Upper lobe of left lung (tissue), 6 donors: Measurements from ENCODE around the gene ICE1. TPM values are rescaled to one million over a fixed set of nuclear protein-coding genes. Genes with fewer than 3 reads are reported as not detected.

Experiments
- ATAC-seq, 2 donors: fragments of 200-7000 bp; cut with Tn5 transposase; one replicate each; pipeline ENCODE4 v1.9.1; 2022; ENCODE audit warnings: mild to moderate bottlenecking in 2 of 2, moderate library complexity in 2 of 2; ENCODE audit not compliant: low FRiP score in 2 of 2
- DNase-seq, 2 donors: peaks; one replicate each; pipeline ENCODE4 v3.0.0-alpha.2; 2019 to 2020
- H3K27ac ChIP-seq, 4 donors: fragments of 200-600 bp; sonication (generic); one replicate each; pipeline ENCODE4 v1.5.1; 2016 to 2019
- H3K27me3 ChIP-seq, 4 donors: fragments of 200-600 bp; sonication (generic); one replicate each; pipeline ENCODE4 v1.5.1; 2017 to 2019
- H3K36me3 ChIP-seq, 4 donors: fragments of 200-600 bp; sonication (generic); one replicate each; pipeline ENCODE4 v1.5.1; 2016 to 2019
- H3K4me1 ChIP-seq, 4 donors: fragments of 200-600 bp; sonication (generic); one replicate each; pipeline ENCODE4 v1.5.1; 2018 to 2019
- H3K4me3 ChIP-seq, 4 donors: fragments of 200-600 bp; sonication (generic); one replicate each; pipeline ENCODE4 v1.5.1; 2017 to 2019; ENCODE audit warnings: mild to moderate bottlenecking in 2 of 4, moderate library complexity in 1 of 4
- H3K9me3 ChIP-seq, 4 donors: fragments of 200-600 bp; sonication (generic); one replicate each; pipeline ENCODE4 v1.5.1; 2018 to 2019
- CTCF ChIP-seq, 6 experiments: fragments of 450-650 bp in 4 of 6; fragments of 200-600 bp in 2 of 6; sonication (generic) in 2 of 6; IDR thresholded peaks; one replicate each; pipeline ENCODE4 v1.5.1; 2016 to 2019; ENCODE audit warnings: antibody characterized with exemption in 6 of 6
- EP300 ChIP-seq, 4 donors: sonication (generic); formaldehyde crosslinking; IDR thresholded peaks; one replicate each; pipeline ENCODE4 v1.5.1; 2017; ENCODE audit warnings: antibody characterized with exemption in 4 of 4, control low read depth in 2 of 4
- POLR2A ChIP-seq, 4 donors: fragments of 450-650 bp; IDR thresholded peaks; one replicate each; pipeline ENCODE4 v1.5.1; 2016 to 2017; ENCODE audit warnings: antibody characterized with exemption in 4 of 4, mild to moderate bottlenecking in 2 of 4
- POLR2AphosphoS5 ChIP-seq, 2 donors: sonication (generic); formaldehyde crosslinking; IDR thresholded peaks; one replicate each; pipeline ENCODE4 v1.5.1; 2017; ENCODE audit warnings: antibody characterized with exemption in 2 of 2
- WGBS, 2 donors: methylation state at CpG; one replicate each; pipeline ENCODE4 v1.1.5; 2017 to 2018; 5-methylcytosine and 5-hydroxymethylcytosine counted together
- total RNA-seq, 6 donors: library from RNA; depleted of rRNA in 4 of 6; stranded (reverse); fragments of >200 nt in 4 of 6; gene quantifications; one replicate each; pipeline versions ENCODE4 v1.1.0 to v1.2.1, GENCODE V29; 2016 to 2021
- donor health status: DM: no; HTN: no; CAD: no; lungs with moderate emphysema.
- donor health status: DM: no; HTN: yes; CAD: no; lungs with severe emphysema.

The ICE1 gene
- total RNA-seq, 6 donors from 2014 or later = 15.8 to 40.5 (median 25.0) TPM

GRCh38 chr5:5423586-5423985, 1.1 kb downstream of the ICE1 start:
- Histone ChIP-seq H3K27ac (no peak overlapping the region), H3K36me3 (no peaks in the 10 kb centered on the region), H3K27me3 (no peaks in the 10 kb centered on the region), H3K4me1 (peaks cover 32 to 52% (median 33%) of the 10 kb centered on the region in 4 donors), H3K4me3 (peak overlapping the region; percentile 87 to 100 (median 96)), H3K9me3 (no peaks in the 10 kb centered on the region)
- 17 to 32% methylated on average over 6 to 7 of the region's 7 CpGs for WGBS, 2 donors
- no peak for TF ChIP-seq POLR2A (IDR thresholded peaks at IDR 0.05)
- TF ChIP-seq EP300 (IDR thresholded peaks at IDR 0.05) = no peak
- DNase-seq (no peak), ATAC-seq (no peak)

GRCh38 chr5:5424736-5425135, 2.3 kb downstream of the ICE1 start:
- no peaks in the 10 kb centered on the region for H3K27me3 ChIP-seq
- ATAC-seq = no peak
- no peaks in the 10 kb centered on the region for H3K36me3 ChIP-seq
- TF ChIP-seq EP300 (IDR thresholded peaks at IDR 0.05) (no peak), CTCF (IDR thresholded peaks at IDR 0.05) (no peak), POLR2AphosphoS5 (IDR thresholded peaks at IDR 0.05) (no peak), POLR2A (IDR thresholded peaks at IDR 0.05) (no peak)
- no peak overlapping the region for H3K4me3 ChIP-seq
- WGBS, 2 donors = 77 to 84% methylated on average over 2 of the region's 2 CpGs
- no peaks in the 10 kb centered on the region for H3K9me3 ChIP-seq
- H3K27ac ChIP-seq = no peak overlapping the region
- H3K4me1 ChIP-seq = peaks cover 32 to 55% (median 38%) of the 10 kb centered on the region in 4 donors
- DNase-seq = no peak

- Histone ChIP-seq H3K4me1 (peaks cover 13 to 30% (median 24%) of the 10 kb centered on the region in 4 donors), H3K27me3 (no peaks in the 10 kb centered on the region), H3K4me3 (no peak overlapping the region), H3K36me3 (no peaks in the 10 kb centered on the region), H3K27ac (no peak overlapping the region), H3K9me3 (no peaks in the 10 kb centered on the region)
- WGBS, 2 donors = 93 to 95% methylated on average over 3 of the region's 3 CpGs
- TF ChIP-seq EP300 (IDR thresholded peaks at IDR 0.05) (no peak), POLR2AphosphoS5 (IDR thresholded peaks at IDR 0.05) (no peak), CTCF (IDR thresholded peaks at IDR 0.05) (no peak), POLR2A (IDR thresholded peaks at IDR 0.05) (no peak)
- DNase-seq = no peak
- ATAC-seq = no peak
Measured at GRCh38 chr5:5430136-5430535, 7.7 kb downstream of the ICE1 start.

- H3K27me3 ChIP-seq = no peaks in the 10 kb centered on the region
- DNase-seq = no peak
- no peak overlapping the region for H3K4me3 ChIP-seq
- no peaks in the 10 kb centered on the region for H3K9me3 ChIP-seq
- ATAC-seq = no peak
- peaks cover 11 to 26% (median 16%) of the 10 kb centered on the region in 4 donors for H3K4me1 ChIP-seq
- 73 to 75% methylated on average over 4 of the region's 4 CpGs for WGBS, 2 donors
- no peak for TF ChIP-seq POLR2AphosphoS5 (IDR thresholded peaks at IDR 0.05)
- no peak for TF ChIP-seq CTCF (IDR thresholded peaks at IDR 0.05)
- no peak for TF ChIP-seq EP300 (IDR thresholded peaks at IDR 0.05)
- no peak for TF ChIP-seq POLR2A (IDR thresholded peaks at IDR 0.05)
- H3K36me3 ChIP-seq = peaks cover 0 to 7% (median under 1%) of the 10 kb centered on the region in 4 donors
- no peak overlapping the region for H3K27ac ChIP-seq
Measured at GRCh38 chr5:5432020-5432707, 9.7 kb downstream of the ICE1 start.

- DNase-seq (no peak), ATAC-seq (no peak)
- Histone ChIP-seq H3K36me3 (peaks cover 0 to 23% (median 5%) of the 10 kb centered on the region in 4 donors), H3K4me3 (no peak overlapping the region), H3K4me1 (peaks cover 0 to 18% (median 8%) of the 10 kb centered on the region in 4 donors), H3K27me3 (no peaks in the 10 kb centered on the region), H3K27ac (no peak overlapping the region), H3K9me3 (no peaks in the 10 kb centered on the region)
- 61 to 72% methylated on average over 4 of the region's 4 CpGs for WGBS, 2 donors
- TF ChIP-seq POLR2A (IDR thresholded peaks at IDR 0.05) (no peak), POLR2AphosphoS5 (IDR thresholded peaks at IDR 0.05) (no peak), EP300 (IDR thresholded peaks at IDR 0.05) (no peak), CTCF (IDR thresholded peaks at IDR 0.05) (no peak)
Measured at GRCh38 chr5:5436203-5436760, 13.8 kb downstream of the ICE1 start.
